ENCODE results near the gene ESYT3.
"Not testable (repeated sequence)": the region's sequence is repeated elsewhere in the genome, so short reads cannot be mapped to it uniquely, and the experiment has no call there.

The ESYT3 gene

GRCh38 chr3:138443521-138444503 is 9.4 kb downstream of the ESYT3 start:
- H3K4me3 ChIP-seq (ENCODE audit: low read length), result no peak overlapping the region
- H3K9ac ChIP-seq (ENCODE audit: low read depth, low read length), result no peak overlapping the region
- 95% methylated on average over 14 of the region's 14 CpGs for whole genome bisulfite sequencing
- peaks cover 14% of the 10 kb centered on the region; the same call in 1 of the 2 replicates for H3K4me1 ChIP-seq (ENCODE audit: insufficient read depth, low read length)
- no peaks in the 10 kb centered on the region for H3K27me3 ChIP-seq (ENCODE audit: insufficient read depth, low read length)
- H3K36me3 ChIP-seq (ENCODE audit: insufficient read depth, low read length), result no peaks in the 10 kb centered on the region
- H3K27ac ChIP-seq (ENCODE audit: low read depth, low read length), result no peak overlapping the region
- no peaks in the 10 kb centered on the region for H3K9me3 ChIP-seq (ENCODE audit: insufficient read depth, low read depth, low read length)

- H3K9me3 ChIP-seq (ENCODE audit: insufficient read depth, low read depth, low read length), result no peaks in the 10 kb centered on the region
- no peaks in the 10 kb centered on the region for H3K27me3 ChIP-seq (ENCODE audit: insufficient read depth, low read length)
- no peak overlapping the region for H3K27ac ChIP-seq (ENCODE audit: low read depth, low read length)
- H3K9ac ChIP-seq (ENCODE audit: low read depth, low read length), result no peak overlapping the region
- H3K4me3 ChIP-seq (ENCODE audit: low read length), result no peak overlapping the region
- H3K36me3 ChIP-seq (ENCODE audit: insufficient read depth, low read length), result no peaks in the 10 kb centered on the region
- WGBS, result 90% methylated on average over 7 of the region's 7 CpGs
- H3K4me1 ChIP-seq (ENCODE audit: insufficient read depth, low read length), result peaks cover 14% of the 10 kb centered on the region; the same call in 1 of the 2 replicates
These were observed 10.8 kb downstream of the ESYT3 start for GRCh38 chr3:138445236-138445635.

GRCh38 chr3:138445654-138446053 is 11.2 kb downstream of the ESYT3 start:
- Histone ChIP-seq H3K27me3 (ENCODE audit: insufficient read depth, low read length) (no peaks in the 10 kb centered on the region), H3K27ac (ENCODE audit: low read depth, low read length) (no peak overlapping the region), H3K9ac (ENCODE audit: low read depth, low read length) (no peak overlapping the region), H3K9me3 (ENCODE audit: insufficient read depth, low read depth, low read length) (no peaks in the 10 kb centered on the region), H3K4me1 (ENCODE audit: insufficient read depth, low read length) (peaks cover 15% of the 10 kb centered on the region; the same call in 1 of the 2 replicates), H3K36me3 (ENCODE audit: insufficient read depth, low read length) (no peaks in the 10 kb centered on the region), H3K4me3 (ENCODE audit: low read length) (no peak overlapping the region)
- 95% methylated on average over 4 of the region's 4 CpGs for WGBS

GRCh38 chr3:138448631-138449030 is 14.2 kb downstream of the ESYT3 start:
- Histone ChIP-seq H3K27me3 (ENCODE audit: insufficient read depth, low read length) (no peaks in the 10 kb centered on the region), H3K27ac (ENCODE audit: low read depth, low read length) (no peak overlapping the region), H3K4me3 (ENCODE audit: low read length) (no peak overlapping the region), H3K9ac (ENCODE audit: low read depth, low read length) (no peak overlapping the region), H3K4me1 (ENCODE audit: insufficient read depth, low read length) (0 out of 2 replicates have a peak, but pooled peaks cover 8% of the 10 kb centered on the region), H3K36me3 (ENCODE audit: insufficient read depth, low read length) (no peaks in the 10 kb centered on the region), H3K9me3 (ENCODE audit: insufficient read depth, low read depth, low read length) (no peaks in the 10 kb centered on the region)
- 87% methylated on average over 3 of the region's 3 CpGs for WGBS

- Histone ChIP-seq H3K27me3 (ENCODE audit: insufficient read depth, low read length) (no peaks in the 10 kb centered on the region), H3K27ac (ENCODE audit: low read depth, low read length) (no peak overlapping the region), H3K4me1 (ENCODE audit: insufficient read depth, low read length) (0 out of 2 replicates have a peak, but pooled peaks cover 8% of the 10 kb centered on the region), H3K36me3 (ENCODE audit: insufficient read depth, low read length) (no peaks in the 10 kb centered on the region), H3K9me3 (ENCODE audit: insufficient read depth, low read depth, low read length) (no peaks in the 10 kb centered on the region), H3K9ac (ENCODE audit: low read depth, low read length) (no peak overlapping the region), H3K4me3 (ENCODE audit: low read length) (no peak overlapping the region)
- 98% methylated on average over 3 of the region's 3 CpGs for WGBS
These were observed 15.1 kb downstream of the ESYT3 start for GRCh38 chr3:138449490-138449889.

GRCh38 chr3:138450181-138450580 is 15.8 kb downstream of the ESYT3 start:
- Histone ChIP-seq H3K27me3 (ENCODE audit: insufficient read depth, low read length) (no peaks in the 10 kb centered on the region), H3K4me3 (ENCODE audit: low read length) (no peak overlapping the region), H3K27ac (ENCODE audit: low read depth, low read length) (no peak overlapping the region), H3K9ac (ENCODE audit: low read depth, low read length) (no peak overlapping the region), H3K9me3 (ENCODE audit: insufficient read depth, low read depth, low read length) (no peaks in the 10 kb centered on the region), H3K4me1 (ENCODE audit: insufficient read depth, low read length) (0 out of 2 replicates have a peak, but pooled peaks cover 8% of the 10 kb centered on the region), H3K36me3 (ENCODE audit: insufficient read depth, low read length) (no peaks in the 10 kb centered on the region)
- WGBS, result 93% methylated on average over 7 of the region's 7 CpGs

- H3K27ac ChIP-seq (ENCODE audit: low read depth, low read length), result no peak overlapping the region
- 0 out of 2 replicates have a peak, but pooled peaks cover 8% of the 10 kb centered on the region for H3K4me1 ChIP-seq (ENCODE audit: insufficient read depth, low read length)
- 89% methylated on average over 6 of the region's 6 CpGs for WGBS
- H3K27me3 ChIP-seq (ENCODE audit: insufficient read depth, low read length), result no peaks in the 10 kb centered on the region
- no peak overlapping the region for H3K9ac ChIP-seq (ENCODE audit: low read depth, low read length)
- H3K4me3 ChIP-seq (ENCODE audit: low read length), result no peak overlapping the region
- H3K9me3 ChIP-seq (ENCODE audit: insufficient read depth, low read depth, low read length), result no peaks in the 10 kb centered on the region
- no peaks in the 10 kb centered on the region for H3K36me3 ChIP-seq (ENCODE audit: insufficient read depth, low read length)
These were observed 16.4 kb downstream of the ESYT3 start for GRCh38 chr3:138450704-138451424.

- no peaks in the 10 kb centered on the region for H3K9me3 ChIP-seq (ENCODE audit: insufficient read depth, low read depth, low read length)
These were observed 17.3 kb downstream of the ESYT3 start for GRCh38 chr3:138451595-138452162.

GRCh38 chr3:138452436-138452835 is 18.0 kb downstream of the ESYT3 start:
- no peaks in the 10 kb centered on the region for H3K36me3 ChIP-seq (ENCODE audit: insufficient read depth, low read length)
- 0 out of 2 replicates have a peak, but pooled peaks cover 8% of the 10 kb centered on the region for H3K4me1 ChIP-seq (ENCODE audit: insufficient read depth, low read length)
- no peak overlapping the region for H3K27ac ChIP-seq (ENCODE audit: low read depth, low read length)
- no peak overlapping the region for H3K9ac ChIP-seq (ENCODE audit: low read depth, low read length)
- no peaks in the 10 kb centered on the region for H3K9me3 ChIP-seq (ENCODE audit: insufficient read depth, low read depth, low read length)
- WGBS, result 82% methylated on average over 6 of the region's 6 CpGs
- H3K4me3 ChIP-seq (ENCODE audit: low read length), result no peak overlapping the region
- H3K27me3 ChIP-seq (ENCODE audit: insufficient read depth, low read length), result no peaks in the 10 kb centered on the region

More at GRCh38 chr3:138451595-138452162, 17.3 kb downstream of the ESYT3 start:
- H3K4me1 ChIP-seq (ENCODE audit: insufficient read depth, low read length), result 0 out of 2 replicates have a peak, but pooled peaks cover 8% of the 10 kb centered on the region
- H3K27me3 ChIP-seq (ENCODE audit: insufficient read depth, low read length), result no peaks in the 10 kb centered on the region
- H3K27ac ChIP-seq (ENCODE audit: low read depth, low read length), result no peak overlapping the region
- WGBS, result 89% methylated on average over 43 of the region's 43 CpGs
- no peaks in the 10 kb centered on the region for H3K36me3 ChIP-seq (ENCODE audit: insufficient read depth, low read length)
- H3K4me3 ChIP-seq (ENCODE audit: low read length), result no peak overlapping the region
- no peak overlapping the region for H3K9ac ChIP-seq (ENCODE audit: low read depth, low read length)

GRCh38 chr3:138453940-138454339 is 19.5 kb downstream of the ESYT3 start:
- not testable (repeated sequence) for H3K4me1 ChIP-seq (ENCODE audit: insufficient read depth, low read length); H3K9ac ChIP-seq (ENCODE audit: low read depth, low read length); H3K27me3 ChIP-seq (ENCODE audit: insufficient read depth, low read length); H3K36me3 ChIP-seq (ENCODE audit: insufficient read depth, low read length); H3K9me3 ChIP-seq (ENCODE audit: insufficient read depth, low read depth, low read length); H3K27ac ChIP-seq (ENCODE audit: low read depth, low read length); H3K4me3 ChIP-seq (ENCODE audit: low read length)
- 87% methylated on average over 8 of the region's 8 CpGs for WGBS

Data from HUES64 (cell line).